ENCODE measurements around the gene CDC20. TPM values are rescaled to one million over a fixed set of nuclear protein-coding genes. Genes with fewer than 3 reads are reported as not detected.
"Not testable (repeated sequence)": the region's sequence is repeated elsewhere in the genome, so short reads cannot be mapped to it uniquely, and the experiment has no call there.

CDC20 gene
- total RNA-seq, 1 donor from 2014 or later: 11.0 TPM

DNA sequence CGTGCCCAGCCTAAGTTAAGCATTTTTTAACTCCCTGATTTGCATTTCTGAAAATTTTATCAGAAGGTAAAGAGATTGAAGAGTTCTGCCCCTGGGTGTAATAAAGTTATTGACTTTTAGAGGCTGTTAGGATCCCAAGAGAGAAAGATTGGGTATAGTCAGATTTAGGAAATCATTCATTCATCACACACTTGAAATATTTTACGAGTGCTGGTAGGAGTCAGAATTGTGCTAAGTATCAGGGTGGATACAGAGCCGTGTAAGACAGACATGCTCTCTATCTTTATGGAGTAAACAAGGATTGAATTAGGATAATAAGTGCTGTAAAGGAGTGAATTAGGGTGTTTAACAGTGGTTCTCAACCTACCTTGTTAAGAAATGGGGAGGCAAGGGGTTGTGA is 33.9 kb downstream of the CDC20 start:
- intact Hi-C loops (cut with DNase I): no loop called here
- H3K27me3 ChIP-seq: no peaks in the 10 kb centered on the region
- H3K27ac ChIP-seq: no peak overlapping the region
- TF ChIP-seq, protein P1, sequence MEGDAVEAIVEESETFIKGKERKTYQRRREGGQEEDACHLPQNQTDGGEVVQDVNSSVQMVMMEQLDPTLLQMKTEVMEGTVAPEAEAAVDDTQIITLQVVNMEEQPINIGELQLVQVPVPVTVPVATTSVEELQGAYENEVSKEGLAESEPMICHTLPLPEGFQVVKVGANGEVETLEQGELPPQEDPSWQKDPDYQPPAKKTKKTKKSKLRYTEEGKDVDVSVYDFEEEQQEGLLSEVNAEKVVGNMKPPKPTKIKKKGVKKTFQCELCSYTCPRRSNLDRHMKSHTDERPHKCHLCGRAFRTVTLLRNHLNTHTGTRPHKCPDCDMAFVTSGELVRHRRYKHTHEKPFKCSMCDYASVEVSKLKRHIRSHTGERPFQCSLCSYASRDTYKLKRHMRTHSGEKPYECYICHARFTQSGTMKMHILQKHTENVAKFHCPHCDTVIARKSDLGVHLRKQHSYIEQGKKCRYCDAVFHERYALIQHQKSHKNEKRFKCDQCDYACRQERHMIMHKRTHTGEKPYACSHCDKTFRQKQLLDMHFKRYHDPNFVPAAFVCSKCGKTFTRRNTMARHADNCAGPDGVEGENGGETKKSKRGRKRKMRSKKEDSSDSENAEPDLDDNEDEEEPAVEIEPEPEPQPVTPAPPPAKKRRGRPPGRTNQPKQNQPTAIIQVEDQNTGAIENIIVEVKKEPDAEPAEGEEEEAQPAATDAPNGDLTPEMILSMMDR (IDR thresholded peaks at IDR 0.05): no peak
- TF ChIP-seq POLR2A (IDR thresholded peaks at IDR 0.05) (no peak), POLR2AphosphoS5 (IDR thresholded peaks at IDR 0.05; ENCODE audit: insufficient read depth in 1 of 2, low read depth in 1 of 2) (no peak)
- H3K36me3 ChIP-seq: no peaks in the 10 kb centered on the region
- no peaks in the 10 kb centered on the region for H3K9me3 ChIP-seq
- H3K4me1 ChIP-seq: peaks cover 29% of the 10 kb centered on the region
- H3K4me3 ChIP-seq: no peak overlapping the region
- DNase-seq (ENCODE audit: extremely low spot score in 2 of 2): no peak

DNA sequence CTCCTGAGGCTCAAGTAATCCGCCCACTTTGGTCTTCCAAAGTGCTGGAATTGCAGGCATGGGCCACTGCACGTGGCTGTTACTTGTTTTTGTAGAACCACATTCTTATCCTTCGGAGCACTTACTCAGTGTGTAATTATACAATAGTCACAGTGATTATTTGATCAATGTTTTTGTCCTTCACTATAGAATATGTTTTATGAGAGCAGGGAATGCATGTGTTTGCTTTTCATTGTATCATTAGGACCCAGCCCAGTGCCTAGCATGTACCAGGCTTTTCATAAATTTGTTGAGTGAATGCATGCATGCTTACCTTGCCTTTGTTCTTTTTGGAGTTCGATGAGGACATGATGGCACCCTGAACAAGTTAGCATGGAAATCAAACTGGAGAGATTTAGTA is 36.7 kb downstream of the CDC20 start:
- TF ChIP-seq POLR2A (IDR thresholded peaks at IDR 0.05) (no peak), POLR2AphosphoS5 (IDR thresholded peaks at IDR 0.05; ENCODE audit: insufficient read depth in 1 of 2, low read depth in 1 of 2) (no peak)
- TF ChIP-seq, protein P1 (IDR thresholded peaks at IDR 0.05): no peak
- Histone ChIP-seq H3K9me3 (no peaks in the 10 kb centered on the region), H3K4me3 (no peak overlapping the region), H3K4me1 (peaks cover 10% of the 10 kb centered on the region), H3K27me3 (no peaks in the 10 kb centered on the region), H3K36me3 (no peaks in the 10 kb centered on the region), H3K27ac (no peak overlapping the region)
- DNase-seq (ENCODE audit: extremely low spot score in 2 of 2): no peak
- intact Hi-C loops (cut with DNase I): no loop called here

- intact Hi-C loops (cut with DNase I): no loop called here
- DNase-seq (ENCODE audit: extremely low spot score in 2 of 2): no peak
- H3K27me3 ChIP-seq: no peaks in the 10 kb centered on the region
Observed at GRCh38 chr1:43396059-43396458, 37.3 kb downstream of the CDC20 start.

DNA sequence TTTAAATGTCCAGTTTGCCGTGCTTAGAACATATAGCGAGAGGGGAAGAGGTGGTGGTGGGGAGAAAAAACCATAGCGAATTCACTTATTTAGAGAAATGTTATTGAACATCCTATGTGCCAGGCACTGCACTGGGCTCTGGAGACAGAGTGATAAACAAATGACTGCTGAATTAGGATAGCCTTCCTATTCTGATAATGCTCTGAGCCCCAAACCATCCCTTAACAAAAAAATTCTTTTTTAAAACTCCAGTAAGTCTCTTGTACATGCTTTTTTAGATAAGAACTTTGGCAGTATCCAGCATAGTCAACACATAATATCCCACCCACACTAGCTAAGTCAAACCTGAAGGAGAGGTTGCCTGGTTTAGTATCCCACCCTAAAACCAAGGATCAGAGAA is 39.4 kb downstream of the CDC20 start:
- H3K27me3 ChIP-seq: no peaks in the 10 kb centered on the region
- H3K4me3 ChIP-seq: no peak overlapping the region
- intact Hi-C loops (cut with DNase I): no loop called here
- H3K4me1 ChIP-seq: no peaks in the 10 kb centered on the region
- no peak for DNase-seq (ENCODE audit: extremely low spot score in 2 of 2)
- no peak overlapping the region for H3K27ac ChIP-seq
- H3K36me3 ChIP-seq: peaks cover 0 to 6% of the 10 kb centered on the region in 2 donors
- TF ChIP-seq POLR2AphosphoS5 (IDR thresholded peaks at IDR 0.05; ENCODE audit: insufficient read depth in 1 of 2, low read depth in 1 of 2) (no peak), POLR2A (IDR thresholded peaks at IDR 0.05) (no peak)
- TF ChIP-seq, protein P1 (IDR thresholded peaks at IDR 0.05): no peak
- H3K9me3 ChIP-seq: no peaks in the 10 kb centered on the region

More at GRCh38 chr1:43396059-43396458, 37.3 kb downstream of the CDC20 start:
- Histone ChIP-seq H3K27ac (no peak overlapping the region), H3K4me1 (peaks cover 4% of the 10 kb centered on the region), H3K9me3 (no peaks in the 10 kb centered on the region), H3K4me3 (no peak overlapping the region), H3K36me3 (no peaks in the 10 kb centered on the region)
- TF ChIP-seq, protein P1 (IDR thresholded peaks at IDR 0.05): no peak
- no peak for TF ChIP-seq POLR2AphosphoS5 (IDR thresholded peaks at IDR 0.05; ENCODE audit: insufficient read depth in 1 of 2, low read depth in 1 of 2)
- no peak for TF ChIP-seq POLR2A (IDR thresholded peaks at IDR 0.05)

GRCh38 chr1:43400441-43400840 is 41.7 kb downstream of the CDC20 start:
- intact Hi-C loops (cut with DNase I); H3K9me3 ChIP-seq; DNase-seq (ENCODE audit: extremely low spot score in 2 of 2); H3K4me1 ChIP-seq; H3K27ac ChIP-seq; H3K4me3 ChIP-seq; H3K27me3 ChIP-seq: not testable (repeated sequence)
- H3K36me3 ChIP-seq: peaks cover 0 to 28% of the 10 kb centered on the region in 2 donors

All from vagina (tissue), 2 donors.